DOHH2 (cell line): ENCODE results near the gene AGAP2.

ENCODE experiments used
- H3F3A ChIP-seq: fragments of 200-600 bp; sonication (generic), shearing (Covaris generic); 2 replicates; pipeline ENCODE4 v1.6.0; 2016; ENCODE audit warnings: antibody characterized with exemption, mild to moderate bottlenecking; ENCODE audit not compliant: control insufficient read depth, insufficient read depth
- H3K27ac ChIP-seq: fragments of 200-600 bp; sonication (generic); 2 replicates; pipeline ENCODE4 v1.5.1; 2014; ENCODE audit warnings: low read depth, mild to moderate bottlenecking, low read length, moderate library complexity
- H3K27me3 ChIP-seq: fragments of 200-600 bp; sonication (generic); 2 replicates; pipeline ENCODE4 v1.6.1; 2014; ENCODE audit warnings: mild to moderate bottlenecking, low read length, mixed read lengths; ENCODE audit not compliant: control insufficient read depth
- H3K36me3 ChIP-seq: fragments of 200-600 bp; sonication (generic); 2 replicates; pipeline ENCODE4 v1.6.1; 2014; ENCODE audit warnings: mild to moderate bottlenecking, low read length, moderate library complexity, mixed read lengths; ENCODE audit not compliant: control insufficient read depth
- H3K4me1 ChIP-seq: fragments of 200-600 bp; sonication (generic); 2 replicates; pipeline ENCODE4 v1.6.1; 2014; ENCODE audit warnings: mild to moderate bottlenecking, low read length, mixed read lengths; ENCODE audit not compliant: control insufficient read depth
- H3K4me2 ChIP-seq: fragments of 200-600 bp; sonication (generic); 2 replicates; pipeline ENCODE4 v1.6.0; 2014; ENCODE audit warnings: mild to moderate bottlenecking, low read length, moderate library complexity
- H3K4me3 ChIP-seq: fragments of 200-600 bp; sonication (generic); 2 replicates; pipeline ENCODE4 v1.5.1; 2014; ENCODE audit warnings: mild to moderate bottlenecking, low read length, mixed read lengths
- H3K79me2 ChIP-seq: fragments of 200-600 bp; sonication (generic); 2 replicates; pipeline ENCODE4 v1.6.1; 2014; ENCODE audit warnings: mild to moderate bottlenecking, low read length, mixed read lengths; ENCODE audit not compliant: control insufficient read depth
- H3K9me2 ChIP-seq: fragments of 200-600 bp; sonication (generic); replicated peaks from 2 replicates; pipeline ENCODE4 v1.6.1; 2014; ENCODE audit warnings: mild to moderate bottlenecking, low read length, mixed read lengths; ENCODE audit not compliant: control insufficient read depth
- H3K9me3 ChIP-seq: fragments of 200-600 bp; sonication (generic); 2 replicates; pipeline ENCODE4 v1.6.1; 2014; ENCODE audit warnings: antibody characterized with exemption, low read length, mixed read lengths; ENCODE audit not compliant: control insufficient read depth, insufficient read depth
- H4K20me1 ChIP-seq: fragments of 200-600 bp; sonication (generic); 2 replicates; pipeline ENCODE4 v1.6.0; 2014; ENCODE audit warnings: low read depth, mild to moderate bottlenecking, antibody characterized with exemption, low read length, moderate library complexity; ENCODE audit not compliant: control insufficient read depth, insufficient read depth
- CTCF ChIP-seq: fragments of 200-600 bp; sonication (generic); IDR thresholded peaks from one replicate; pipeline ENCODE4 v1.5.1; 2014; ENCODE audit warnings: antibody characterized with exemption, mild to moderate bottlenecking, low read depth, low read length; ENCODE audit not compliant: poor library complexity, severe bottlenecking
- EZH2phosphoT487 ChIP-seq: fragments of 200-600 bp; sonication (generic); IDR thresholded peaks from 2 replicates; pipeline ENCODE4 v1.6.1; 2017; ENCODE audit warnings: borderline replicate concordance, mild to moderate bottlenecking, antibody characterized with exemption, low read length, moderate library complexity, mixed read lengths

The AGAP2 gene

GRCh38 chr12:57693659-57694458 lies 44.7 kb downstream of the AGAP2 start, which contains the start of gene OS9:
Gene OS9, plus strand, starts transcription at chr12:57694132. Its CDS starts 30 bp downstream, at chr12:57694162.
- Histone ChIP-seq H3K79me2 (peaks cover 12% of the 10 kb centered on the region), H3K27ac (peak within 1 kb of the TSS; percentile 36), H3K4me1 (peaks cover 11% of the 10 kb centered on the region), H4K20me1 (no peaks in the 10 kb centered on the region), H3F3A (no peaks in the 10 kb centered on the region), H3K9me3 (no peaks in the 10 kb centered on the region), H3K9me2 (no peaks in the 10 kb centered on the region), H3K4me3 (peak within 1 kb of the TSS; percentile 94), H3K36me3 (peaks cover 26% of the 10 kb centered on the region), H3K27me3 (no peaks in the 10 kb centered on the region), H3K4me2 (peak within 1 kb of the TSS; percentile 87)
- no peak for TF ChIP-seq EZH2phosphoT487
- TF ChIP-seq CTCF, result peak; percentile 85

DNA sequence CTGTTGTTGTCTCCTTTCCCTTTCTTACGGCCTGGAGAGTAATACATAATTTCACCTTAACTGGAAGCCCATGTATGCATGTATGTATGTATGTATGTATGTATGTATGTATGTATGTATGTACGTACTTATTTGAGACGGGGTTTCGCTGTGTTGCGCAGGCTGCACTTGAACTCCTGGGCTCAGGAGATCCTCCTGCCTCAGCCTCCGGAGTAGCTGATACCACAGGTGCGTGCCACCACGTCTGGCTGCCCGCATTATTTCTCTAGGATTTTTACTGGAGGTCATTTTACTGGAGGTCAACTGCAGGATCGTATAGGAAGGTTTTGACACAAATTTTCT lies 45.3 kb downstream of the AGAP2 start:
- peak overlapping the region; percentile 47 for H3K4me3 ChIP-seq
- H3F3A ChIP-seq, result no peaks in the 10 kb centered on the region
- H3K36me3 ChIP-seq, result peaks cover 25% of the 10 kb centered on the region
- H3K27ac ChIP-seq, result no peak overlapping the region
- no peaks in the 10 kb centered on the region for H4K20me1 ChIP-seq
- H3K4me1 ChIP-seq, result peaks cover 17% of the 10 kb centered on the region
- no peaks in the 10 kb centered on the region for H3K9me3 ChIP-seq
- no peak for TF ChIP-seq EZH2phosphoT487
- no peak for TF ChIP-seq CTCF
- no peaks in the 10 kb centered on the region for H3K9me2 ChIP-seq
- H3K27me3 ChIP-seq, result no peaks in the 10 kb centered on the region
- H3K79me2 ChIP-seq, result peaks cover 12% of the 10 kb centered on the region
- H3K4me2 ChIP-seq, result peak overlapping the region; percentile 53

- peaks cover 19% of the 10 kb centered on the region for H3K36me3 ChIP-seq
- H3K27ac ChIP-seq, result no peak overlapping the region
- no peak overlapping the region for H3K4me3 ChIP-seq
- no peaks in the 10 kb centered on the region for H4K20me1 ChIP-seq
- H3K27me3 ChIP-seq, result no peaks in the 10 kb centered on the region
- no peaks in the 10 kb centered on the region for H3K9me3 ChIP-seq
- H3K4me2 ChIP-seq, result no peak overlapping the region
- TF ChIP-seq EZH2phosphoT487, result no peak
- TF ChIP-seq CTCF, result no peak
- no peaks in the 10 kb centered on the region for H3F3A ChIP-seq
- H3K4me1 ChIP-seq, result peaks cover 20% of the 10 kb centered on the region
- H3K79me2 ChIP-seq, result peaks cover 12% of the 10 kb centered on the region
- H3K9me2 ChIP-seq, result no peaks in the 10 kb centered on the region
Observed at GRCh38 chr12:57692500-57692899, 46.0 kb downstream of the AGAP2 start.
